Activated T-cell treated with anti-CD3 and anti-CD28 coated beads, Interleukin-2, amount 50 U/mL, for 4 hours (primary cell): ENCODE data around the gene DROSHA. TPM values are rescaled to one million over a fixed set of nuclear protein-coding genes. Genes with fewer than 3 reads are reported as not detected.
"Not testable (repeated sequence)": the region's sequence is repeated elsewhere in the genome, so short reads cannot be mapped to it uniquely, and the experiment has no call there.

Experiments
- ATAC-seq, 2 donors: fragments of 200-7000 bp; cut with Tn5 transposase; one replicate each; pipeline ENCODE4 v1.10.0; 2021
- DNase-seq: peaks from one replicate; pipeline ENCODE4 v3.0.0-alpha.2; 2020
- H3K27me3 Mint-ChIP-seq: one replicate; pipeline ENCODE4 v1.8.0; 2021; ENCODE audit warnings: low read depth, mixed read lengths
- H3K36me3 Mint-ChIP-seq: one replicate; pipeline ENCODE4 v1.8.0; 2022; ENCODE audit warnings: mixed read lengths; ENCODE audit not compliant: insufficient read depth
- H3K4me1 Mint-ChIP-seq: one replicate; pipeline ENCODE4 v1.8.0; 2021; ENCODE audit warnings: low read depth, mixed read lengths
- H3K4me3 Mint-ChIP-seq: one replicate; pipeline ENCODE4 v1.8.0; 2021; ENCODE audit warnings: mild to moderate bottlenecking, moderate library complexity, mixed read lengths
- H3K9me3 Mint-ChIP-seq: one replicate; pipeline ENCODE4 v1.8.0; 2021; ENCODE audit warnings: mixed read lengths
- total RNA-seq, 3 donors: library from RNA; stranded (reverse); gene quantifications; one replicate each; pipeline ENCODE4 v1.2.1, GENCODE V29; 2021

The DROSHA gene
- total RNA-seq, 3 donors from 2014 or later: 47.7 to 60.8 (median 55.8) TPM

GRCh38 chr5:31410089-31410488 lies 121.8 kb downstream of the DROSHA start:
- Mint-ChIP-seq H3K36me3 (peaks cover 46% of the 10 kb centered on the region), H3K4me3 (no peak overlapping the region), H3K27me3 (no peaks in the 10 kb centered on the region), H3K9me3 (no peaks in the 10 kb centered on the region), H3K4me1 (no peaks in the 10 kb centered on the region)
- DNase-seq: no peak
- no peak for ATAC-seq

- no peaks in the 10 kb centered on the region for H3K9me3 Mint-ChIP-seq
- peaks cover 53% of the 10 kb centered on the region for H3K36me3 Mint-ChIP-seq
- no peak overlapping the region for H3K4me3 Mint-ChIP-seq
- no peak for ATAC-seq
- H3K4me1 Mint-ChIP-seq: no peaks in the 10 kb centered on the region
- DNase-seq: no peak
- no peaks in the 10 kb centered on the region for H3K27me3 Mint-ChIP-seq
Measured at GRCh38 chr5:31408814-31409213, 123.1 kb downstream of the DROSHA start.

GRCh38 chr5:31407921-31408693 lies 123.8 kb downstream of the DROSHA start:
- DNase-seq (no peak), ATAC-seq (no peak)
- Mint-ChIP-seq H3K36me3 (peaks cover 50% of the 10 kb centered on the region), H3K4me3 (no peak overlapping the region), H3K4me1 (no peaks in the 10 kb centered on the region), H3K27me3 (no peaks in the 10 kb centered on the region), H3K9me3 (no peaks in the 10 kb centered on the region)

- peaks cover 44% of the 10 kb centered on the region for H3K36me3 Mint-ChIP-seq
Measured at GRCh38 chr5:31404325-31404724, 127.6 kb downstream of the DROSHA start.

GRCh38 chr5:31401691-31402090 lies 130.2 kb downstream of the DROSHA start:
- ATAC-seq: no peak
- H3K36me3 Mint-ChIP-seq: peaks cover 26% of the 10 kb centered on the region
- H3K9me3 Mint-ChIP-seq: no peaks in the 10 kb centered on the region
- no peak for DNase-seq
- H3K27me3 Mint-ChIP-seq: no peaks in the 10 kb centered on the region
- H3K4me1 Mint-ChIP-seq: no peaks in the 10 kb centered on the region
- H3K4me3 Mint-ChIP-seq: no peak overlapping the region

More at GRCh38 chr5:31404325-31404724, 127.6 kb downstream of the DROSHA start:
- Mint-ChIP-seq H3K27me3 (no peaks in the 10 kb centered on the region), H3K4me3 (no peak overlapping the region), H3K4me1 (no peaks in the 10 kb centered on the region), H3K9me3 (no peaks in the 10 kb centered on the region)
- DNase-seq (no peak), ATAC-seq (no peak)

GRCh38 chr5:31397926-31398557 lies 133.9 kb downstream of the DROSHA start:
- DNase-seq (no peak), ATAC-seq (no peak)
- Mint-ChIP-seq H3K4me1 (no peaks in the 10 kb centered on the region), H3K9me3 (no peaks in the 10 kb centered on the region), H3K4me3 (no peak overlapping the region), H3K27me3 (no peaks in the 10 kb centered on the region), H3K36me3 (peaks cover 12% of the 10 kb centered on the region)

GRCh38 chr5:31396611-31397295 lies 135.1 kb downstream of the DROSHA start:
- DNase-seq (no peak), ATAC-seq (no peak)
- Mint-ChIP-seq H3K36me3 (peaks cover 11% of the 10 kb centered on the region), H3K27me3 (no peaks in the 10 kb centered on the region), H3K4me1 (no peaks in the 10 kb centered on the region), H3K4me3 (no peak overlapping the region), H3K9me3 (no peaks in the 10 kb centered on the region)

- not testable (repeated sequence) for H3K36me3 Mint-ChIP-seq, H3K4me3 Mint-ChIP-seq, H3K9me3 Mint-ChIP-seq, DNase-seq, H3K4me1 Mint-ChIP-seq, H3K27me3 Mint-ChIP-seq, ATAC-seq
Measured at GRCh38 chr5:31395450-31396045, 136.3 kb downstream of the DROSHA start.

GRCh38 chr5:31393126-31393525 lies 138.8 kb downstream of the DROSHA start:
- no peaks in the 10 kb centered on the region for H3K36me3 Mint-ChIP-seq
- H3K4me1 Mint-ChIP-seq: no peaks in the 10 kb centered on the region
- H3K4me3 Mint-ChIP-seq: no peak overlapping the region
- no peak for ATAC-seq
- DNase-seq: no peak
- H3K9me3 Mint-ChIP-seq: peaks cover 7% of the 10 kb centered on the region
- no peaks in the 10 kb centered on the region for H3K27me3 Mint-ChIP-seq

- H3K27me3 Mint-ChIP-seq: no peaks in the 10 kb centered on the region
- H3K4me3 Mint-ChIP-seq: no peak overlapping the region
- H3K36me3 Mint-ChIP-seq: no peaks in the 10 kb centered on the region
- no peak for DNase-seq
- H3K4me1 Mint-ChIP-seq: no peaks in the 10 kb centered on the region
- H3K9me3 Mint-ChIP-seq: peaks cover 12% of the 10 kb centered on the region
- ATAC-seq: no peak
Measured at GRCh38 chr5:31392061-31392460, 139.8 kb downstream of the DROSHA start.

- Mint-ChIP-seq H3K36me3 (no peaks in the 10 kb centered on the region), H3K9me3 (peaks cover 12% of the 10 kb centered on the region), H3K4me1 (no peaks in the 10 kb centered on the region), H3K27me3 (no peaks in the 10 kb centered on the region), H3K4me3 (no peak overlapping the region)
- no peak for DNase-seq
- no peak for ATAC-seq
Measured at GRCh38 chr5:31390256-31390655, 141.6 kb downstream of the DROSHA start.

GRCh38 chr5:31385774-31386537 lies 145.9 kb downstream of the DROSHA start:
- no peak for ATAC-seq
- no peaks in the 10 kb centered on the region for H3K36me3 Mint-ChIP-seq
- H3K27me3 Mint-ChIP-seq: peaks cover 16% of the 10 kb centered on the region
- H3K4me1 Mint-ChIP-seq: no peaks in the 10 kb centered on the region
- no peak overlapping the region for H3K4me3 Mint-ChIP-seq
- H3K9me3 Mint-ChIP-seq: peaks cover 12% of the 10 kb centered on the region
- no peak for DNase-seq

- peaks cover 7% of the 10 kb centered on the region for H3K9me3 Mint-ChIP-seq
Measured at GRCh38 chr5:31383734-31384133, 148.2 kb downstream of the DROSHA start.

More at GRCh38 chr5:31383734-31384133, 148.2 kb downstream of the DROSHA start:
- no peaks in the 10 kb centered on the region for H3K36me3 Mint-ChIP-seq
- H3K27me3 Mint-ChIP-seq: peaks cover 16% of the 10 kb centered on the region
- no peak overlapping the region for H3K4me3 Mint-ChIP-seq
- H3K4me1 Mint-ChIP-seq: no peaks in the 10 kb centered on the region
- DNase-seq (no peak), ATAC-seq (no peak)
